Right atrium auricular region (tissue), 2 donors: Measurements from ENCODE around the gene DOK6. TPM values are rescaled to one million over a fixed set of nuclear protein-coding genes. Genes with fewer than 3 reads are reported as not detected.

ENCODE experiments used
- DNase-seq: peaks from one replicate; pipeline ENCODE4 v3.0.0-alpha.2; 2019; ENCODE audit warnings: low spot score
- H3K27ac ChIP-seq, 2 donors: fragments of 200-600 bp; sonication (generic); 1 replicate in 1 of 2; 2 replicates in 1 of 2; pipeline ENCODE4 v1.5.1; 2016 to 2019
- H3K27me3 ChIP-seq, 2 donors: fragments of 200-600 bp; sonication (generic); one replicate each; pipeline versions ENCODE4 v1.5.1 to v1.6.0; 2017 to 2019
- H3K36me3 ChIP-seq: fragments of 200-600 bp; sonication (generic); one replicate; pipeline ENCODE4 v1.5.1; 2016
- H3K4me1 ChIP-seq, 2 donors: fragments of 200-600 bp; sonication (generic); one replicate each; pipeline versions ENCODE4 v1.5.1 to v1.6.0; 2017 to 2019
- H3K4me3 ChIP-seq, 2 donors: fragments of 200-600 bp; sonication (generic); 1 replicate in 1 of 2; 2 replicates in 1 of 2; pipeline ENCODE4 v1.5.1; 2017 to 2019; ENCODE audit warnings: mild to moderate bottlenecking in 1 of 2, moderate library complexity in 1 of 2
- H3K9me3 ChIP-seq, 2 donors: fragments of 200-600 bp; sonication (generic); one replicate each; pipeline ENCODE4 v1.5.1; 2019
- CTCF ChIP-seq, 2 donors: fragments of 200-600 bp; sonication (generic); IDR thresholded peaks; one replicate each; pipeline ENCODE4 v1.5.1; 2019; ENCODE audit warnings: antibody characterized with exemption in 2 of 2
- total RNA-seq, 2 donors: library from RNA; depleted of rRNA; stranded (reverse); fragments of >200 nt; gene quantifications; one replicate each; pipeline ENCODE4 v1.1.0, GENCODE V29; 2016

The DOK6 gene
- total RNA-seq, 2 donors from 2014 or later: 2.0 to 5.7 TPM

- Histone ChIP-seq H3K27ac (no peak overlapping the region), H3K27me3 (no peaks in the 10 kb centered on the region), H3K4me1 (no peaks in the 10 kb centered on the region), H3K36me3 (no peaks in the 10 kb centered on the region), H3K4me3 (no peak overlapping the region), H3K9me3 (no peaks in the 10 kb centered on the region)
- DNase-seq: no peak
- no peak for TF ChIP-seq CTCF (IDR thresholded peaks at IDR 0.05)
Measured at GRCh38 chr18:69838003-69838402, 437.3 kb downstream of the DOK6 start.

GRCh38 chr18:69838620-69839411 lies 438.1 kb downstream of the DOK6 start:
- no peak for DNase-seq
- no peak for TF ChIP-seq CTCF (IDR thresholded peaks at IDR 0.05)
- Histone ChIP-seq H3K4me1 (no peaks in the 10 kb centered on the region), H3K9me3 (no peaks in the 10 kb centered on the region), H3K4me3 (no peak overlapping the region), H3K36me3 (no peaks in the 10 kb centered on the region), H3K27me3 (no peaks in the 10 kb centered on the region), H3K27ac (no peak overlapping the region)

- DNase-seq: no peak
- no peaks in the 10 kb centered on the region for H3K4me1 ChIP-seq
- H3K4me3 ChIP-seq: no peak overlapping the region
- TF ChIP-seq CTCF (IDR thresholded peaks at IDR 0.05): no peak
- H3K27me3 ChIP-seq: no peaks in the 10 kb centered on the region
- no peak overlapping the region for H3K27ac ChIP-seq
- H3K36me3 ChIP-seq: no peaks in the 10 kb centered on the region
- H3K9me3 ChIP-seq: no peaks in the 10 kb centered on the region
Measured at GRCh38 chr18:69839497-69839896, 438.8 kb downstream of the DOK6 start.

GRCh38 chr18:69840001-69840400 lies 439.3 kb downstream of the DOK6 start:
- DNase-seq: no peak
- no peak for TF ChIP-seq CTCF (IDR thresholded peaks at IDR 0.05)
- no peaks in the 10 kb centered on the region for H3K9me3 ChIP-seq
- H3K4me3 ChIP-seq: no peak overlapping the region
- no peak overlapping the region for H3K27ac ChIP-seq
- H3K36me3 ChIP-seq: no peaks in the 10 kb centered on the region
- H3K4me1 ChIP-seq: no peaks in the 10 kb centered on the region
- H3K27me3 ChIP-seq: no peaks in the 10 kb centered on the region

- Histone ChIP-seq H3K9me3 (no peaks in the 10 kb centered on the region), H3K4me1 (no peaks in the 10 kb centered on the region), H3K27ac (no peak overlapping the region), H3K4me3 (no peak overlapping the region), H3K36me3 (no peaks in the 10 kb centered on the region), H3K27me3 (no peaks in the 10 kb centered on the region)
- no peak for TF ChIP-seq CTCF (IDR thresholded peaks at IDR 0.05)
- no peak for DNase-seq
Measured at GRCh38 chr18:69840445-69840844, 439.8 kb downstream of the DOK6 start.

GRCh38 chr18:69841117-69841516 lies 440.4 kb downstream of the DOK6 start:
- Histone ChIP-seq H3K27me3 (no peaks in the 10 kb centered on the region), H3K27ac (no peak overlapping the region), H3K4me1 (peaks cover 0 to 4% of the 10 kb centered on the region in 2 donors), H3K4me3 (no peak overlapping the region), H3K36me3 (no peaks in the 10 kb centered on the region), H3K9me3 (no peaks in the 10 kb centered on the region)
- no peak for TF ChIP-seq CTCF (IDR thresholded peaks at IDR 0.05)
- DNase-seq: no peak
